CD14-positive monocyte (primary cell): ENCODE data around the gene FLNA. TPM values are rescaled to one million over a fixed set of nuclear protein-coding genes. Genes with fewer than 3 reads are reported as not detected.

Experiments used
- DNase-seq, 3 donors: peaks; one replicate each; pipeline ENCODE4 v3.0.0-alpha.2; 2011 to 2022
- H2AFZ ChIP-seq: 2 replicates; pipeline ENCODE4 v1.6.0; 2012; ENCODE audit warnings: mild to moderate bottlenecking, low read depth, low read length, inconsistent platforms; ENCODE audit not compliant: insufficient read depth, poor library complexity, severe bottlenecking
- H3K27ac ChIP-seq, 2 donors: 1 replicate in 1 of 2; 2 replicates in 1 of 2; pipeline ENCODE4 v1.5.1; 2012 to 2013; ENCODE audit warnings: low read length in 2 of 2, control low read depth in 1 of 2, inconsistent platforms in 1 of 2, low read depth in 1 of 2, mild to moderate bottlenecking in 1 of 2
- H3K27me3 ChIP-seq, 2 donors: one replicate each; pipeline versions ENCODE4 v1.6.0 to v1.6.1; 2011 to 2013; ENCODE audit warnings: low read length in 2 of 2; ENCODE audit not compliant: control insufficient read depth in 2 of 2, insufficient read depth in 2 of 2
- H3K36me3 ChIP-seq, 2 donors: replicated peaks in 1 of 2; 1 replicate in 1 of 2; 2 replicates in 1 of 2; pipeline versions ENCODE4 v1.5.1 to v1.6.1; 2012 to 2013; ENCODE audit warnings: low read length in 2 of 2, control low read depth in 1 of 2, inconsistent platforms in 1 of 2, mild to moderate bottlenecking in 1 of 2; ENCODE audit not compliant: insufficient read depth in 2 of 2, control insufficient read depth in 1 of 2
- H3K4me1 ChIP-seq, 2 donors: 1 replicate in 1 of 2; 2 replicates in 1 of 2; pipeline versions ENCODE4 v1.5.1 to v1.6.1; 2012 to 2013; ENCODE audit warnings: low read length in 2 of 2, control low read depth in 1 of 2, inconsistent platforms in 1 of 2, mild to moderate bottlenecking in 1 of 2, moderate library complexity in 1 of 2; ENCODE audit not compliant: insufficient read depth in 2 of 2, control insufficient read depth in 1 of 2
- H3K4me2 ChIP-seq: replicated peaks from 2 replicates; pipeline ENCODE3; 2012; ENCODE audit warnings: low read length, moderate library complexity, mild to moderate bottlenecking; ENCODE audit not compliant: poor library complexity, severe bottlenecking; ENCODE audit errors: extremely low read depth
- H3K4me3 ChIP-seq, 3 experiments: fragments of 200-600 bp in 1 of 3; sonication (generic) in 1 of 3; replicated peaks in 1 of 3; 1 replicate in 2 of 3; 2 replicates in 1 of 3; pipeline ENCODE4 v1.5.1; 2011 to 2013; ENCODE audit warnings: low read length in 3 of 3, mild to moderate bottlenecking in 3 of 3, control low read depth in 2 of 3, low read depth in 2 of 3, inconsistent platforms in 1 of 3, moderate library complexity in 1 of 3
- H3K79me2 ChIP-seq: 2 replicates; pipeline ENCODE4 v1.6.0; 2012; ENCODE audit warnings: mild to moderate bottlenecking, control low read depth, inconsistent platforms, low read length, moderate library complexity; ENCODE audit not compliant: insufficient read depth
- H3K9ac ChIP-seq: 2 replicates; pipeline ENCODE4 v1.6.0; 2017; ENCODE audit warnings: low read length, mild to moderate bottlenecking; ENCODE audit not compliant: insufficient read depth, poor library complexity, severe bottlenecking
- H3K9me3 ChIP-seq, 2 donors: replicated peaks in 1 of 2; 1 replicate in 1 of 2; 2 replicates in 1 of 2; pipeline versions ENCODE4 v1.5.1 to v1.6.1; 2012 to 2013; ENCODE audit warnings: low read length in 2 of 2, control low read depth in 1 of 2; ENCODE audit not compliant: control insufficient read depth in 1 of 2, insufficient read depth in 1 of 2
- H4K20me1 ChIP-seq: 2 replicates; pipeline ENCODE4 v1.6.0; 2012; ENCODE audit warnings: mild to moderate bottlenecking, low read length, control low read depth, moderate library complexity; ENCODE audit not compliant: insufficient read depth
- H3K27ac Mint-ChIP-seq, 7 donors: one replicate each; pipeline ENCODE4 v1.8.0; 2020; ENCODE audit warnings: mild to moderate bottlenecking in 7 of 7, mixed read lengths in 7 of 7, moderate library complexity in 6 of 7, inconsistent platforms in 2 of 7
- H3K27me3 Mint-ChIP-seq, 3 donors: one replicate each; pipeline ENCODE4 v1.8.0; 2021 to 2022; ENCODE audit warnings: low read depth in 3 of 3, mild to moderate bottlenecking in 3 of 3, mixed read lengths in 3 of 3, moderate library complexity in 3 of 3, inconsistent platforms in 1 of 3
- H3K36me3 Mint-ChIP-seq, 2 donors: one replicate each; pipeline ENCODE4 v1.8.0; 2020; ENCODE audit warnings: mixed read lengths in 2 of 2, inconsistent platforms in 1 of 2, mild to moderate bottlenecking in 1 of 2
- H3K4me1 Mint-ChIP-seq: one replicate; pipeline ENCODE4 v1.8.0; 2020; ENCODE audit warnings: mild to moderate bottlenecking, mixed read lengths
- H3K4me3 Mint-ChIP-seq, 2 donors: one replicate each; pipeline ENCODE4 v1.8.0; 2020; ENCODE audit warnings: mild to moderate bottlenecking in 2 of 2, mixed read lengths in 2 of 2, moderate library complexity in 1 of 2
- H3K9me3 Mint-ChIP-seq, 7 donors: one replicate each; pipeline ENCODE4 v1.8.0; 2020 to 2022; ENCODE audit warnings: mixed read lengths in 7 of 7, mild to moderate bottlenecking in 6 of 7, moderate library complexity in 6 of 7, inconsistent platforms in 2 of 7
- WGBS: methylation state at CpG from one replicate; pipeline ENCODE4 v1.1.5; 2013; ENCODE audit warnings: missing lambda C conversion rate; ENCODE audit not compliant: insufficient coverage; 5-methylcytosine and 5-hydroxymethylcytosine counted together
- intact Hi-C, 2 donors: fragments of 100-400 bp; cut with micrococcal nuclease; formaldehyde crosslinking; loops; one replicate each; pipeline versions ENCODE4 v1.15.0 to v1.15.1; 2023
- polyA plus RNA-seq, 3 donors: library from polyadenylated mRNA; depleted of rRNA in 1 of 3; unstranded in 2 of 3; stranded (reverse) in 1 of 3; fragments of 300-500 nt in 2 of 3; fragments of >200 nt in 1 of 3; fragmentation: Illumina TruSeq in 2 of 3; gene quantifications; 1 replicate in 2 of 3; 2 replicates in 1 of 3; pipeline ENCODE4 v1.2.3, GENCODE V29; 2012 to 2021
- TF ChIP-seq, protein P1 (sequence below): fragments of 200-600 bp; IDR thresholded peaks from one replicate; pipeline ENCODE4 v1.8.0; 2022; ENCODE audit warnings: antibody characterized with exemption, mild to moderate bottlenecking

The FLNA gene
- polyA plus RNA-seq, 3 donors: 111 to 874 (median 219) TPM

GRCh38 chrX:154309041-154309775 lies 65.2 kb downstream of the FLNA start:
- no peak overlapping the region for H3K27ac ChIP-seq
- H3K79me2 ChIP-seq: no peaks in the 10 kb centered on the region
- 95% methylated on average over 4 of the region's 16 CpGs for WGBS
- Mint-ChIP-seq H3K4me1 (peaks cover 53% of the 10 kb centered on the region), H3K27me3 (peaks cover 0 to 21% (median 0%) of the 10 kb centered on the region in 3 donors), H3K4me3 (no peak overlapping the region), H3K36me3 (peaks cover 0 to 7% of the 10 kb centered on the region in 2 donors), H3K27ac (peak overlapping the region in 3 of 7 donors; percentile 10 to 37 (median 20)), H3K9me3 (no peaks in the 10 kb centered on the region)
- no peak overlapping the region for H3K4me3 ChIP-seq
- no peak overlapping the region for H2AFZ ChIP-seq
- no peak for DNase-seq
- H3K4me1 ChIP-seq: peaks cover 39 to 43% of the 10 kb centered on the region in 2 donors
- H3K9me3 ChIP-seq: no peaks in the 10 kb centered on the region
- H3K9ac ChIP-seq: no peak overlapping the region
- TF ChIP-seq, protein P1, sequence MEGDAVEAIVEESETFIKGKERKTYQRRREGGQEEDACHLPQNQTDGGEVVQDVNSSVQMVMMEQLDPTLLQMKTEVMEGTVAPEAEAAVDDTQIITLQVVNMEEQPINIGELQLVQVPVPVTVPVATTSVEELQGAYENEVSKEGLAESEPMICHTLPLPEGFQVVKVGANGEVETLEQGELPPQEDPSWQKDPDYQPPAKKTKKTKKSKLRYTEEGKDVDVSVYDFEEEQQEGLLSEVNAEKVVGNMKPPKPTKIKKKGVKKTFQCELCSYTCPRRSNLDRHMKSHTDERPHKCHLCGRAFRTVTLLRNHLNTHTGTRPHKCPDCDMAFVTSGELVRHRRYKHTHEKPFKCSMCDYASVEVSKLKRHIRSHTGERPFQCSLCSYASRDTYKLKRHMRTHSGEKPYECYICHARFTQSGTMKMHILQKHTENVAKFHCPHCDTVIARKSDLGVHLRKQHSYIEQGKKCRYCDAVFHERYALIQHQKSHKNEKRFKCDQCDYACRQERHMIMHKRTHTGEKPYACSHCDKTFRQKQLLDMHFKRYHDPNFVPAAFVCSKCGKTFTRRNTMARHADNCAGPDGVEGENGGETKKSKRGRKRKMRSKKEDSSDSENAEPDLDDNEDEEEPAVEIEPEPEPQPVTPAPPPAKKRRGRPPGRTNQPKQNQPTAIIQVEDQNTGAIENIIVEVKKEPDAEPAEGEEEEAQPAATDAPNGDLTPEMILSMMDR: no peak
- no peaks in the 10 kb centered on the region for H3K27me3 ChIP-seq
- H3K4me2 ChIP-seq: no peak overlapping the region
- H4K20me1 ChIP-seq: no peaks in the 10 kb centered on the region
- no peaks in the 10 kb centered on the region for H3K36me3 ChIP-seq
- intact Hi-C loops: no loop called here

- H3K4me1 Mint-ChIP-seq: peaks cover 56% of the 10 kb centered on the region
- H3K9ac ChIP-seq: no peak overlapping the region
- peaks cover 39 to 43% of the 10 kb centered on the region in 2 donors for H3K4me1 ChIP-seq
- no peaks in the 10 kb centered on the region for H3K79me2 ChIP-seq
- H3K27me3 Mint-ChIP-seq: peaks cover 0 to 21% (median 0%) of the 10 kb centered on the region in 3 donors
- WGBS: 50% methylated on average over 6 of the region's 9 CpGs
- peak overlapping the region in 5 of 7 donors; percentile 5 to 81 (median 66) for H3K27ac Mint-ChIP-seq
- no peak overlapping the region for H3K27ac ChIP-seq
- H3K36me3 Mint-ChIP-seq: peaks cover 0 to 5% of the 10 kb centered on the region in 2 donors
- no peak overlapping the region for H3K4me3 ChIP-seq
- peaks cover 0 to 2% (median 0%) of the 10 kb centered on the region in 7 donors for H3K9me3 Mint-ChIP-seq
- H2AFZ ChIP-seq: no peak overlapping the region
- no peaks in the 10 kb centered on the region for H4K20me1 ChIP-seq
- peak; percentile 60 to 66 (median 62) for DNase-seq
- no peaks in the 10 kb centered on the region for H3K36me3 ChIP-seq
- TF ChIP-seq, protein P1: peak; percentile 74
- no peaks in the 10 kb centered on the region for H3K9me3 ChIP-seq
- no peak overlapping the region for H3K4me2 ChIP-seq
- intact Hi-C loops: no loop called here
- no peak overlapping the region for H3K4me3 Mint-ChIP-seq
- no peaks in the 10 kb centered on the region for H3K27me3 ChIP-seq
These were observed 66.1 kb downstream of the FLNA start for GRCh38 chrX:154308108-154308946.
